ENCODE data around the gene CLASRP.

The CLASRP gene

GRCh38 chr19:45051929-45052579 lies 13.2 kb downstream of the CLASRP start:
- H3K4me3 ChIP-seq (ENCODE audit: low read depth, low read length), result no peak overlapping the region
- TF ChIP-seq CTCF (IDR thresholded peaks at IDR 0.05; ENCODE audit: low read depth, low read length), result no peak

- TF ChIP-seq CTCF (IDR thresholded peaks at IDR 0.05; ENCODE audit: low read depth, low read length), result no peak
- H3K4me3 ChIP-seq (ENCODE audit: low read depth, low read length), result no peak overlapping the region
Measured at GRCh38 chr19:45056831-45057230, 18.0 kb downstream of the CLASRP start.

GRCh38 chr19:45057444-45057843 lies 18.6 kb downstream of the CLASRP start:
- H3K4me3 ChIP-seq (ENCODE audit: low read depth, low read length), result no peak overlapping the region
- no peak for TF ChIP-seq CTCF (IDR thresholded peaks at IDR 0.05; ENCODE audit: low read depth, low read length)

GRCh38 chr19:45058622-45059159 lies 19.8 kb downstream of the CLASRP start:
- no peak overlapping the region for H3K4me3 ChIP-seq (ENCODE audit: low read depth, low read length)
- no peak for TF ChIP-seq CTCF (IDR thresholded peaks at IDR 0.05; ENCODE audit: low read depth, low read length)

GRCh38 chr19:45059258-45059965 lies 20.6 kb downstream of the CLASRP start:
- no peak overlapping the region for H3K4me3 ChIP-seq (ENCODE audit: low read depth, low read length)
- peak; percentile 81 for TF ChIP-seq CTCF (IDR thresholded peaks at IDR 0.05; ENCODE audit: low read depth, low read length)

- H3K4me3 ChIP-seq (ENCODE audit: low read depth, low read length), result no peak overlapping the region
- no peak for TF ChIP-seq CTCF (IDR thresholded peaks at IDR 0.05; ENCODE audit: low read depth, low read length)
Measured at GRCh38 chr19:45061965-45062364, 23.1 kb downstream of the CLASRP start.
